ENCODE results near the gene PIK3R5.

DNA sequence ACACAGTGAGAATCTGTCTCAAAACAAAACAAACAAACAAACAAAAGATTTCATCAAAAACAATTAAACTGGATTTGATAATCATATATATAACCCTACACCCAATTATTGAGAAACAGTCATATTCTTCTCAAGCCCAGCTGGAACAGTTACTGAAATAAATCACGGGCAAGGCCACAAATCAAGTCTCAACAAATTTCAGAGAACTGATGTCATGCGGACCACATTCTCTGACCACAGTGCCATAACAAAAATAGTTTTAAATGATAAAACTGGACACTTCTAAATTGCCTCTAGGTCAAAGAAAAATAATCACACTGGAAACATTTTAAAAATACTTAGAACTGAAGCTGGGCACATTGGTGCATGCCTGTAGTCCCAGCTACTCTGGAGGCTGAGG lies 15.9 kb upstream of the PIK3R5 start:
- no peak for TF ChIP-seq EP300 (IDR thresholded peaks at IDR 0.05)
- TF ChIP-seq, protein P1, sequence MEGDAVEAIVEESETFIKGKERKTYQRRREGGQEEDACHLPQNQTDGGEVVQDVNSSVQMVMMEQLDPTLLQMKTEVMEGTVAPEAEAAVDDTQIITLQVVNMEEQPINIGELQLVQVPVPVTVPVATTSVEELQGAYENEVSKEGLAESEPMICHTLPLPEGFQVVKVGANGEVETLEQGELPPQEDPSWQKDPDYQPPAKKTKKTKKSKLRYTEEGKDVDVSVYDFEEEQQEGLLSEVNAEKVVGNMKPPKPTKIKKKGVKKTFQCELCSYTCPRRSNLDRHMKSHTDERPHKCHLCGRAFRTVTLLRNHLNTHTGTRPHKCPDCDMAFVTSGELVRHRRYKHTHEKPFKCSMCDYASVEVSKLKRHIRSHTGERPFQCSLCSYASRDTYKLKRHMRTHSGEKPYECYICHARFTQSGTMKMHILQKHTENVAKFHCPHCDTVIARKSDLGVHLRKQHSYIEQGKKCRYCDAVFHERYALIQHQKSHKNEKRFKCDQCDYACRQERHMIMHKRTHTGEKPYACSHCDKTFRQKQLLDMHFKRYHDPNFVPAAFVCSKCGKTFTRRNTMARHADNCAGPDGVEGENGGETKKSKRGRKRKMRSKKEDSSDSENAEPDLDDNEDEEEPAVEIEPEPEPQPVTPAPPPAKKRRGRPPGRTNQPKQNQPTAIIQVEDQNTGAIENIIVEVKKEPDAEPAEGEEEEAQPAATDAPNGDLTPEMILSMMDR (IDR thresholded peaks at IDR 0.05) = no peak
- no peak for TF ChIP-seq POLR2A (IDR thresholded peaks at IDR 0.05; ENCODE audit: low read length)
- TF ChIP-seq, protein P2, sequence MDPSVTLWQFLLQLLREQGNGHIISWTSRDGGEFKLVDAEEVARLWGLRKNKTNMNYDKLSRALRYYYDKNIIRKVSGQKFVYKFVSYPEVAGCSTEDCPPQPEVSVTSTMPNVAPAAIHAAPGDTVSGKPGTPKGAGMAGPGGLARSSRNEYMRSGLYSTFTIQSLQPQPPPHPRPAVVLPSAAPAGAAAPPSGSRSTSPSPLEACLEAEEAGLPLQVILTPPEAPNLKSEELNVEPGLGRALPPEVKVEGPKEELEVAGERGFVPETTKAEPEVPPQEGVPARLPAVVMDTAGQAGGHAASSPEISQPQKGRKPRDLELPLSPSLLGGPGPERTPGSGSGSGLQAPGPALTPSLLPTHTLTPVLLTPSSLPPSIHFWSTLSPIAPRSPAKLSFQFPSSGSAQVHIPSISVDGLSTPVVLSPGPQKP (IDR thresholded peaks at IDR 0.05; ENCODE audit: low read depth, low read length) = no peak
- TF ChIP-seq RNF2 (IDR thresholded peaks at IDR 0.05; ENCODE audit: borderline replicate concordance, low read depth) = no peak
- TF ChIP-seq JUN (IDR thresholded peaks at IDR 0.05) = no peak
- no peak for TF ChIP-seq CHD2 (IDR thresholded peaks at IDR 0.05; ENCODE audit: low read length, partially characterized antibody)
- TF ChIP-seq, protein P3, sequence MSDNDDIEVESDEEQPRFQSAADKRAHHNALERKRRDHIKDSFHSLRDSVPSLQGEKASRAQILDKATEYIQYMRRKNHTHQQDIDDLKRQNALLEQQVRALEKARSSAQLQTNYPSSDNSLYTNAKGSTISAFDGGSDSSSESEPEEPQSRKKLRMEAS (IDR thresholded peaks at IDR 0.05) = no peak
- no peak for TF ChIP-seq KDM5A (IDR thresholded peaks at IDR 0.05)
- no peak for TF ChIP-seq PHF8 (IDR thresholded peaks at IDR 0.05; ENCODE audit: borderline replicate concordance, low read depth)

All from A549 (cell line).